HG02870 (cell line): ENCODE results near the gene CREBBP.

ENCODE experiments used
- ATAC-seq: cut with Tn5 transposase; IDR thresholded peaks from one replicate; pipeline ENCODE4 v1.9.1; 2021; ENCODE audit warnings: mild to moderate bottlenecking, moderate library complexity; ENCODE audit not compliant: unreplicated experiment

Gene CREBBP

GRCh38 chr16:3798838-3799237 lies 81.7 kb downstream of the CREBBP start:
- ATAC-seq: no peak

DNA sequence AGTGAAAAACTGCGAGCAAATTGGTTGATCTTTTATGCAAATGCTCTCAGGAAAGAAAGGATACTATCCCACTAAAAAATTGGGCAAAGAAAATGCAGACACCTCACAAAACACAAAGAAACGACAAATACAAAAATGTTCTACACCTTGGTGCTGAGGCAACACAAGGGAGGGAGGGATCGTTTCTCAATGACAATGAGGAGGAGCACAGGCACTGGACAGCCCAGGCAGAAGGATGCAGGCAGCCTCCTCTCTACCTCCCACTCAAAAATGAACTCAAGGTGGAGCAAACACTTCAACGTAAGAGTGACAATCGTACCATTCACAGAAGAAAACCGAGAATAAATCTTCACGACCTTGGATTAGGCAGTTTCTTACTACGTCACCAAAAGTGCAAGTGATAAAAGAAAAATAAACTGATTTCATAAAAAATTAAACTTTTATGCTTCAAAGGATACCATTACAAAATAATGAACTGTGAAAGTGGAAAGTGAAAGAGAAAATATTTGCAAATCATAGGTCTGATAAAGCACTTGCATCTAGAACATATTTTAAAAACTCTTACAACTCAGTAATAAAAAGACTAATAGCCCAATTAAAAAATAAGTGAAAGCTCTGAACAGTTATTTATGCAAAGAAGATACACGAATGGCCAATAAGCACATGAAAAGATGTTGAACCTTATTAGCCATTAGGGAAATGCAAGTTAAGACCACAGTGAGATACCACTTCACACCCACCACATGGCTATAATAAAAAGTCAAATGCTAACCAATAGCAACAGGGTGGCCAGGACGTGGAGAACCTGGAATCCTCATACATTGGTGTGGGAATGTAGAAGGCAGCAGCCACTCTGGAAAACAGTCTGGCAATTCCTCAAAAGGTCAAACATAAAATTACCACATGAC lies 82.4 kb downstream of the CREBBP start:
- ATAC-seq: no peak

- no peak for ATAC-seq
Measured at GRCh38 chr16:3797473-3797872, 83.0 kb downstream of the CREBBP start.

DNA sequence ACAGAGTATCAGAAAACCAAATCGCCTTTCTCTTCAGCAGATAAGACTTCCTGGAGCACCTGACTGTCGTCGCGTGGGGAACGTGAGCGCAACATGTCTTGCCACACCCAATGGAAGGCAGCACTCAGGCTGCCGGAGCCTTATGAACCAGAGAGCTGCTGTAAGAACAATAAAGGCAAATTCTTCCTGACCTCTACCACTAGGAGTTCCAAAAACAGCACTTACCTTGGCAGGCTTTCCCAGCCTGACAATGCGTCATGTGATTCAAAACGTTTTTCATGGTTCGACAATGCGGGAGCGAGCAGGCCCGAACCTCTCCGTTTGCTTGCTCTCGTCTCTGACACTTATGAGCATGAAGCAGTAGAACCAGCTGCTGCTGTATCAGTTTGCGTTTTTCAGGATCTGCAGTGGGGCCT lies 87.3 kb downstream of the CREBBP start:
- ATAC-seq: no peak

- no peak for ATAC-seq
Measured at GRCh38 chr16:3792472-3793012, 88.0 kb downstream of the CREBBP start.

DNA sequence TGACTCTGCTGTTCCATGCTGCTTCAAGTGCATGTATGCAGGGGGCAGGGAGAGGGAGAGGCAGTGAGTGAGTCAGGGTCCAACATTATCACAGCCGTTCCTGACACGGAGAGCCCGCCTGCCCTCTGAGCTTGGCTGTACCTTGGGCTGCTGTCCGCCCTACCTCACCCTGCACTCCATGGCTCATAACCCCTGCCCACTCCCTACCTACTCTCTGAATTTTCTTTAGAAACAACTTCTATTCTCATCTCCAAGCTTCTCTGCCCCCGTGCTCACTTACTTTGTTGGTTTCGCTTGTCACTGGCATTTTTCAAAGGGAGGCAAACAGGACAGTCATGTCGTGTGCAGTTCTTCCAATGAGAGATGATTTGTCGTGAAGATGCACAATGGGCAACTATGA lies 88.8 kb downstream of the CREBBP start:
- no peak for ATAC-seq

DNA sequence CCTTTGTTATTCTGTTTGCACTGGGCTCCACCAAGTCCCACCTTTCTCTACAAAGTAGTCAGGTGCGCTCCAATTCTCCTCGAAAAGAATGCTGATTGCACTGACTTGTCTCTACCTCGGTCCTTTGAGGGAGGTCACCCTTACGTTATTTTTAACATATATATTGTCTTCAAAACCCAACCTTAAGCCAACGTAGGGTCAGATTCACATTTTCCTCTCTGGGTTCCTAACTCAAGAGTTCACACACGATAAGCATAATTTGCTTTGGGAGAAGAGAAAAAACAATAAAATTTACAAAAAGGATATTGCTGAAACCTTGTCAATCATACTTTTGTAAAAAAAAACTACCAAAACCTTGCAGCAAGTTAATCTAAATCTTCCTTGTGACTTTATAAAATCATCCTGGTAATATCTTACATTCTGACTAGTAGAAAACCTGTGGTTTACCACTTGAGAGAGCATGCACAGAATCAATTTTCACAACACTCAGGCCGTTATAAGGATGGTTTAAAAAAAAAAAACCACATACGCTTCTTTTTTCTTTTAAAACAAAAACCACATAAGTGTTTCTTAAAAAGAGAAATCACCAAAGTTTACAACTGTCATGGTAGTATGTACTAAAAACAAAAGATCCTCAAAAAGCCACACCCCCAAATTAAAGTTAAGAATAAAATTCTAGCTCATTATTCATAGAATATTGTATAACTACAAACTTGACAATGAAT lies 91.0 kb downstream of the CREBBP start:
- peak; percentile 58 for ATAC-seq

GRCh38 chr16:3788711-3789374 lies 91.7 kb downstream of the CREBBP start:
- ATAC-seq: no peak

- ATAC-seq: peak; percentile 57
Measured at GRCh38 chr16:3787924-3788661, 92.4 kb downstream of the CREBBP start.

DNA sequence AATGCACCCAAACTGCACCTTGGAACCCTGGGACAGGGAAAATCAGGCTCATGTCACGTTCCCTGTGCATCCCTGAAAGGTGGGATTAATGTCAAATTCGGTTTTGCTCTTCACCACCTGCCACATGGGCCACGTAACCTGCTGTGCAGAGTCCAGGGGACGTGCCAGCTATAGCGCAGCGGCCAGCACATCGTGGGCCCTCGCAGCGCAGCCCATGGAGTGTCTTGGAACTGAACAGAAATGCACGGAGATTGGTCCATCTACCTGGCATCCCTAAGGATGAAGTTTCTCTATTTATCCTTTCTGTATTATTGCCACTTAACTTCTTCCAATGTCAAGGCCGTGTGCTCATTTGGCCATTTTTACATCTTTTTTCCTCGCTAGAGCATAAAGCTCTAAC lies 95.1 kb downstream of the CREBBP start:
- no peak for ATAC-seq

DNA sequence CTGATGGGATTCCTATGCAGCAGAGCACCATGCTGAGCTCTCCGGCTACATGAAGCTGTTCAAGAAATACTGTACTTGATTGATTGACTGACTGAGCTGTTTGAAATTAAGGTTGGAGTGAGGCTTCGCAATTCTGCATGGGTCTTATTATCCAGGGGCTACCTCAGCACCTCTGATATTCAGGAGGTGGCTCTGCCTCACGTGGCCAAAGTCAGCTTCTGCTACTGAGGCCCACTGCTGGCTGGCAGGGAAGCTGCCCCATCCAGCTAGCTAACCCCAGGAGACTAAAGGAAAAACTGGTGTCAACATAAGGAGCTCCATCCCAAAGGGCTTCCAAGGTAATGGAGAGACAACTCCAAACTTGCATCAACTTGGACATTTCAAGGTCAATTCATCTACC lies 97.0 kb downstream of the CREBBP start:
- ATAC-seq: no peak

DNA sequence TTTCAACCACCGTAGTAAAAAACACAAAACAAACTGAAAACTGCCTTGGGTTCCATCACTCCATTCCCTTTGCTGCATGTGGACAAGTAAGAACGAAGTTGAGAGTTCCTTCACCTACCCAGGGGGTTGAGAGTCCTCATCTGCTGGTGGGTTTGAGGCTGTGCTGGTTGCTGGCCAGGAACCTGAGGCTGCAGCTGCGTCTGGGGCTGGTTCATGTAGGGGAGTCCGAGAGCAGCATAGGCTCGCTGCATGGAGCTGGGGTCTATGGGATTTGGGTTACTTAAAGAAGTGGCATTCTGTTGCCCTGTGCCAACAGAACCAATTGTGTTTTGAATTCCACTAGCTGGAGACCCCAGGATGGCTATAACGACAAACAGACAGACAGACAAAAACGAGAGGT lies 97.9 kb downstream of the CREBBP start:
- no peak for ATAC-seq

DNA sequence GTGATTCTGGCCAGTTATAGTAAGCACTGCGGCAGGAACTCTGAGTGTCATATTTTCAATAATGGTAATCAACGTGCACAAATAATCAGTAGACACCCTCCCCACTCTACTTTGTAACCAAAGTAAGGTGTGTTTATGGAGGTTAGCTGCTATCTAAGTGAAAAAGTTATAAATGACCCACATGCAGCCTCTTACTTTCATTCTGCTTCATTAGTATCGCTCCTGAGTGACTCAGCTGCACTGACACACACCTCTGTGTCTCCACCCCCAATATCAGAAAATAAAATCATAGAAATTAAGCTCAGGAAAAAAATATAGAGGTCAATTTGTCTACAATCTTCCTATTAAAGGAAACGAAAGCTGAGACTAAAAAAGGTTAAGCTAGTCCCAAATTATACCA lies 99.1 kb downstream of the CREBBP start:
- no peak for ATAC-seq

GRCh38 chr16:3780570-3780969 lies 99.9 kb downstream of the CREBBP start:
- no peak for ATAC-seq

DNA sequence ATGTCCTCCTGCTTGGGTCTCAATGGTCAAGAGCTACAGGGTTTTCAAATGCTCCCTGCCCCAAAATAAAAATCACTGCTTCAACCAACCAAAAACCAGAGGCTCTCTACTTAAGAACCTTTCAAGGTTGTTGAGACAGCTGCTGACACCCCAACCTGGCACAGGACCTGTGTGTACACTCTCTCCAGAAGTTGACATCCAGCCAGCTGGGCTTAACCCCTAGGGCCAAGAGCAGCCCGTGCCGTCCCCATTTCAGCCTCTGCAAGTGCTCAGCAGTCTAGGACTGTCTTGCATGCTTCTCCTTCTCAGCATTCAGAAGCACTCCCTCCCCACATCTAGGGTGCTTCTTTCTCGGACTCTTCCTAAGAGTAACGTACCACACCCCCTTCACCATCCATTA lies 104.2 kb downstream of the CREBBP start:
- no peak for ATAC-seq

- no peak for ATAC-seq
Measured at GRCh38 chr16:3774819-3775218, 105.7 kb downstream of the CREBBP start.

GRCh38 chr16:3774156-3774767 lies 106.3 kb downstream of the CREBBP start:
- ATAC-seq: no peak

GRCh38 chr16:3773663-3774062 lies 106.8 kb downstream of the CREBBP start:
- no peak for ATAC-seq

- no peak for ATAC-seq
Measured at GRCh38 chr16:3771513-3771912, 109.0 kb downstream of the CREBBP start.

GRCh38 chr16:3770530-3770929 lies 110.0 kb downstream of the CREBBP start:
- ATAC-seq: no peak
